Measurements from ENCODE around the gene COMMD4. TPM values are rescaled to one million over a fixed set of nuclear protein-coding genes. Genes with fewer than 3 reads are reported as not detected.

The COMMD4 gene
- total RNA-seq, 1 experiment from 2014 or later, result 94.3 TPM

GRCh38 chr15:75321711-75322110 is 14.2 kb upstream of the COMMD4 start:
- H3K4me3 Mint-ChIP-seq (ENCODE audit: unreplicated experiment), result no peak overlapping the region
- intact Hi-C loops (cut with micrococcal nuclease; ENCODE audit: unreplicated experiment), result no loop called here
- no peak overlapping the region for H3K4me3 ChIP-seq (ENCODE audit: low read depth, low read length)
- POLR2A ChIA-PET, result no interaction called here
- CTCF ChIA-PET, result interaction anchor here (0.7 kb wide), 1 partner anchor 117 kb away, joined by 5 read pairs; no protein-coding TSS in a partner anchor
- peaks cover 5% of the 10 kb centered on the region for H3K4me1 Mint-ChIP-seq (ENCODE audit: low read depth, unreplicated experiment)
- H3K36me3 Mint-ChIP-seq (ENCODE audit: insufficient read depth, unreplicated experiment), result no peaks in the 10 kb centered on the region
- no peaks in the 10 kb centered on the region for H3K27me3 ChIP-seq (replicated peaks; ENCODE audit: control insufficient read depth, insufficient read depth, low read length)
- no peaks in the 10 kb centered on the region for H3K4me1 ChIP-seq
- no peaks in the 10 kb centered on the region for H3K9me3 ChIP-seq
- H3K27ac Mint-ChIP-seq (ENCODE audit: unreplicated experiment), result no peak overlapping the region
- TF ChIP-seq CTCF (IDR thresholded peaks at IDR 0.05; ENCODE audit: insufficient read depth in 1 of 2, low read depth in 1 of 2, low read length in 1 of 2, severe bottlenecking in 1 of 2, unreplicated experiment in 1 of 2), result no peak
- DNase-seq, result no peak
- H3K36me3 ChIP-seq (ENCODE audit: control insufficient read depth, insufficient read depth, low read length), result no peaks in the 10 kb centered on the region
- peaks cover 6% of the 10 kb centered on the region for H3K27me3 Mint-ChIP-seq (ENCODE audit: insufficient read depth, unreplicated experiment)
- BruUV-seq (replicated peaks), result no TSS peak
- H3K9me3 Mint-ChIP-seq (ENCODE audit: unreplicated experiment), result peaks cover 10% of the 10 kb centered on the region

DNA sequence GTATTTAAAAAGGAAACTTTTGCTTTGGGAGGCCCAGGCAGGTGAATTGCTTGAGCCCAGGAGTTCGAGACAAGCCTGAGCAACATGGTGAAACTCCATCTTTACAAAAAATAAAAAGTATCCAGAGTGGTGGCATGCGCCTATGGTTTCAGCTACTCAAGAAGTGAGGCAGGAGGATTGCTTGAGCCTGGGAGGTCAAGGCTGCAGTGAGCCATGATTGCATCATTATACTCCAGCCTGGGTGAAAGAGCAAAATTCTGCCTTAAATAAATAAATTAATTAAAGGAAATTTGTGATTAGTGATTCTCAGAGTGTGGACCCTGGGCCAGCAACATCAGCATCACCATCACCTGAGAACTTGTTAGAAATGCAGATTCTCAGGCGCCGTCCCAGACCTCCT is 9.9 kb upstream of the COMMD4 start:
- intact Hi-C loops (cut with micrococcal nuclease; ENCODE audit: unreplicated experiment), result no loop called here
- Histone ChIP-seq H3K4me1 (no peaks in the 10 kb centered on the region), H3K4me3 (ENCODE audit: low read depth, low read length) (no peak overlapping the region), H3K36me3 (ENCODE audit: control insufficient read depth, insufficient read depth, low read length) (no peaks in the 10 kb centered on the region), H3K9me3 (no peaks in the 10 kb centered on the region), H3K27me3 (replicated peaks; ENCODE audit: control insufficient read depth, insufficient read depth, low read length) (no peaks in the 10 kb centered on the region)
- no peak for DNase-seq
- POLR2A ChIA-PET, result no interaction called here
- CTCF ChIA-PET, result no interaction called here
- no peak overlapping the region for H3K27ac Mint-ChIP-seq (ENCODE audit: unreplicated experiment)
- no peaks in the 10 kb centered on the region for H3K36me3 Mint-ChIP-seq (ENCODE audit: insufficient read depth, unreplicated experiment)
- H3K27me3 Mint-ChIP-seq (ENCODE audit: insufficient read depth, unreplicated experiment), result peaks cover 3% of the 10 kb centered on the region
- no peak overlapping the region for H3K4me3 Mint-ChIP-seq (ENCODE audit: unreplicated experiment)
- H3K9me3 Mint-ChIP-seq (ENCODE audit: unreplicated experiment), result peaks cover 10% of the 10 kb centered on the region
- TF ChIP-seq CTCF (IDR thresholded peaks at IDR 0.05; ENCODE audit: insufficient read depth in 1 of 2, low read depth in 1 of 2, low read length in 1 of 2, severe bottlenecking in 1 of 2, unreplicated experiment in 1 of 2), result no peak
- peaks cover 5% of the 10 kb centered on the region for H3K4me1 Mint-ChIP-seq (ENCODE audit: low read depth, unreplicated experiment)
- BruUV-seq (replicated peaks), result no TSS peak

DNA sequence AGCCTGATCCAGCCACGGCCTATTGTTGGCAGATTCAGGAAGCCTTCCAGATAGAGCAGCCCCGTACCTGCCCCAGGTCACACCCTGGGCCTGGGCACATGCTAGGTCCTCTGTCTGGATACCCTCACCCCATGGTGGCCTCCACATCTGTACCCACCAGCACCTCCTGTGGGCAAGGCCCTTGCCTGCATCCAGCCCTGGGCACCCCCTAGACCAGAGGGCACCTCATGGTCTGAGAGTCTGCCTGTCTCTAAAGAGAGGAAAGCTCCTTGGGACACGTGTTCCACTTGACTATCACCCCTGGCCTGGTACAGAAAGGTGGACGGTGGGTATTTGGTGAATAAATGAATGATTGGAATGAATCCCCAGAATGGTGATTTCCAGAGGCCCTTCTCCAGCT is 8.9 kb upstream of the COMMD4 start:
- intact Hi-C loops (cut with micrococcal nuclease; ENCODE audit: unreplicated experiment), result no loop called here
- Histone ChIP-seq H3K4me3 (ENCODE audit: low read depth, low read length) (no peak overlapping the region), H3K4me1 (no peaks in the 10 kb centered on the region), H3K27me3 (replicated peaks; ENCODE audit: control insufficient read depth, insufficient read depth, low read length) (no peaks in the 10 kb centered on the region), H3K9me3 (no peaks in the 10 kb centered on the region), H3K36me3 (ENCODE audit: control insufficient read depth, insufficient read depth, low read length) (no peaks in the 10 kb centered on the region)
- CTCF ChIA-PET, result no interaction called here
- no peak for TF ChIP-seq CTCF (IDR thresholded peaks at IDR 0.05; ENCODE audit: insufficient read depth in 1 of 2, low read depth in 1 of 2, low read length in 1 of 2, severe bottlenecking in 1 of 2, unreplicated experiment in 1 of 2)
- Mint-ChIP-seq H3K27me3 (ENCODE audit: insufficient read depth, unreplicated experiment) (no peaks in the 10 kb centered on the region), H3K4me3 (ENCODE audit: unreplicated experiment) (no peak overlapping the region), H3K9me3 (ENCODE audit: unreplicated experiment) (peaks cover 3% of the 10 kb centered on the region), H3K27ac (ENCODE audit: unreplicated experiment) (no peak overlapping the region), H3K4me1 (ENCODE audit: low read depth, unreplicated experiment) (peaks cover 5% of the 10 kb centered on the region), H3K36me3 (ENCODE audit: insufficient read depth, unreplicated experiment) (no peaks in the 10 kb centered on the region)
- no peak for DNase-seq
- POLR2A ChIA-PET, result no interaction called here
- BruUV-seq (replicated peaks), result no TSS peak
